Epithelial cell of proximal tubule (primary cell): ENCODE results near the gene KLK14. TPM values are rescaled to one million over a fixed set of nuclear protein-coding genes. Genes with fewer than 3 reads are reported as not detected.

ENCODE experiments used
- DNase-seq: peaks from one replicate; pipeline ENCODE4 v3.0.0-alpha.2; 2011; ENCODE audit warnings: low read depth
- H3K4me3 ChIP-seq: 2 replicates; pipeline ENCODE4 v1.5.1; 2011; ENCODE audit warnings: low read depth, mild to moderate bottlenecking, low read length
- total RNA-seq: library from RNA; depleted of rRNA; stranded (reverse); fragments of >200 nt; gene quantifications from 2 replicates; pipeline ENCODE4 v1.2.3, GENCODE V29; 2015
- TF ChIP-seq, protein P1 (sequence below): conservative IDR thresholded peaks from 2 replicates; pipeline ENCODE4 v1.5.1; 2012; ENCODE audit warnings: low read depth, mild to moderate bottlenecking, low read length

Gene KLK14
- total RNA-seq, 1 donor from 2014 or later: 0.17 TPM

DNA sequence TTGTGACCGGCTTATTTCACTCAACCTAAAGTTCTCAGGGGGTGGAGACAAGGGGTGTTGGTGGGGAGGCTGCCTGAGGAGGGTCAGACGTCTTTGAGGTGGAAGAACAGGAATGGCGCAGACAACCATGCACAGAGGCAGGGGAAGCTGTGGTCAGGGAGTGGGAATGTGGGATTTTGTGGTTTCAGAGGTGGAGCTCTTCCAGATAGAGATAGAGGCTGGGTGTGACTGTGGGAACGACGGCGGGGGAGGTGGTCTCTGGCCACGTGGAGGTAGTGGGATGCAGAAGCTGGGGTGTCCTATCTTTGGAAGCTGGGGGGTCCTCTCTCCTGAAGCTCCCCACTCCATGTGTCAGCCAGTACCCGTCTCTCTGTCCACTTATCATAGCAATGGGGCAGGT, 7.8 kb upstream of the KLK14 start:
- TF ChIP-seq, protein P1, sequence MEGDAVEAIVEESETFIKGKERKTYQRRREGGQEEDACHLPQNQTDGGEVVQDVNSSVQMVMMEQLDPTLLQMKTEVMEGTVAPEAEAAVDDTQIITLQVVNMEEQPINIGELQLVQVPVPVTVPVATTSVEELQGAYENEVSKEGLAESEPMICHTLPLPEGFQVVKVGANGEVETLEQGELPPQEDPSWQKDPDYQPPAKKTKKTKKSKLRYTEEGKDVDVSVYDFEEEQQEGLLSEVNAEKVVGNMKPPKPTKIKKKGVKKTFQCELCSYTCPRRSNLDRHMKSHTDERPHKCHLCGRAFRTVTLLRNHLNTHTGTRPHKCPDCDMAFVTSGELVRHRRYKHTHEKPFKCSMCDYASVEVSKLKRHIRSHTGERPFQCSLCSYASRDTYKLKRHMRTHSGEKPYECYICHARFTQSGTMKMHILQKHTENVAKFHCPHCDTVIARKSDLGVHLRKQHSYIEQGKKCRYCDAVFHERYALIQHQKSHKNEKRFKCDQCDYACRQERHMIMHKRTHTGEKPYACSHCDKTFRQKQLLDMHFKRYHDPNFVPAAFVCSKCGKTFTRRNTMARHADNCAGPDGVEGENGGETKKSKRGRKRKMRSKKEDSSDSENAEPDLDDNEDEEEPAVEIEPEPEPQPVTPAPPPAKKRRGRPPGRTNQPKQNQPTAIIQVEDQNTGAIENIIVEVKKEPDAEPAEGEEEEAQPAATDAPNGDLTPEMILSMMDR: no peak
- no peak overlapping the region for H3K4me3 ChIP-seq
- no peak for DNase-seq

DNA sequence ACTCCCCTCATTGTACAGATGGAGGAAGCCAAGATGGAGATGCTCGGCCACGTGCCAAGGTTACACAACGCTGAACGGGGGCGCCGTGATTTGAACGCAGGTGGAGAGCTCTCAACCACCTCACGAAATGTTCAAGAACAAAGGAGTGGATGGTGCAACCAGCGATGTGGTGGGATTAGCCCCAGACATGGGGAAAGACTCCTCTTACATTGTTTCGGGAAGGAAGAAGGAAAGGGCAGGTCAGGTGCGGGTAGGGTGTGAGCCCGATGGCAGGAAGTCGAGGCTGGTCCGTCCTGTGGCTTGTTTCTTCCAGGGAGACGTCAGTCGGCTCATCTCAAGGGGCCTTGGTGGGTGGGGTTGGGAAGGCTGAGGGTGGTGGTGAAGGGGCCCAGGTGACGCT, 7.1 kb upstream of the KLK14 start:
- H3K4me3 ChIP-seq: no peak overlapping the region
- TF ChIP-seq, protein P1: no peak
- no peak for DNase-seq

DNA sequence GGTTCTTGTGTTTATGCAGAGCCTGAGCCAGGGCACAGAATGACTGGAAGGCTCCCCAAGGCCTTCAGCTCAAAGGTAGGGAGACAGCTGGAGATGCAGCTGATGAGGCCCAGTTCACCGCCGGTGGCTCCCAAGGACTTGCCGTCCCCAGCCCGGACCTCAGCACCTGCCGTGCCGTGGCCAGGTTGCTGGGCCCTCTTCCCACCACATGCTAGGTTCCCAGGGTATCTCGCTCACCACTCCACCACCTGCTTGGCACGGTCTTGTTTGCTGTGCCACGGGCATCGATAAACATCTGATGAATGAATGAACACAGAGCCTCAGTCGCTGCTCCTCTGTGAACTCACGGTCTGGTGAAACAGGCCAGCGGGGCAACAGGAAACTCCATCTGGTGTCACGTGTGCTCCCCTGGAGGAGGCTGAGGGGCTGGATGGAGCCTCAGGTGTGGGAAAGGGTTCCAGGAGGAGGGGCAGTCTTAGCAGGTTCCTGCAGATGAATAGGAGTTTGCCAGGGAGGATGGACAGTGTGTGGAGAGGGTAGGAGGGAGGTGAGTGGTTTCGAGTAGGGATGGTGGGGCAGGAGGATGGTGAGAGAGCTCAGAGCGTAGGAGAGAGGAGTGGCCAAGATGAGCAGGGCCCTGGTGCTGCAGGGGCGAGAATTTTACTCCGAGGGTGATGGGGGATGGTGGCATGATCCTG, 3.6 kb upstream of the KLK14 start:
- H3K4me3 ChIP-seq: no peak overlapping the region
- no peak for DNase-seq
- TF ChIP-seq, protein P1: no peak

DNA sequence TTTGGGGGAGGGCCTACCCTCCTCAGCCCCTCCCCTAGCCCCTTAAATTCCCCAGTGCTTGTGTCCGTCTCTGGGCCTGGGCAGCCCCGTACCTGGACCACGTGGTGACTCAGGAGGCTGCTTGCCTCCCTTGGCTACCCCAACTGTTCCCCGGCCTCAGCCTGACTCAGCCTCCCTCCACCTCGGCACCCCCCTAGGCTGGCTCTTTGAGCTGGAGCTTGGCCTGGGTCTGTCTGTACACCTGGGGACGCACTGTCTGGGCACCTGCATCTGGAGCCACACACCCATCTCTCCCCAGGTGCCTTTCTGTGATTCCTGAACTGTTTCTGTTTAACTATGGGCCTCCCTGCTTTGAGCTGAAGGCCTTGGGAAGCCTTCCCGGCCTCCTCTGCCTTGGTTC, 1.8 kb upstream of the KLK14 start:
- TF ChIP-seq, protein P1: no peak
- DNase-seq: no peak
- H3K4me3 ChIP-seq: no peak overlapping the region

DNA sequence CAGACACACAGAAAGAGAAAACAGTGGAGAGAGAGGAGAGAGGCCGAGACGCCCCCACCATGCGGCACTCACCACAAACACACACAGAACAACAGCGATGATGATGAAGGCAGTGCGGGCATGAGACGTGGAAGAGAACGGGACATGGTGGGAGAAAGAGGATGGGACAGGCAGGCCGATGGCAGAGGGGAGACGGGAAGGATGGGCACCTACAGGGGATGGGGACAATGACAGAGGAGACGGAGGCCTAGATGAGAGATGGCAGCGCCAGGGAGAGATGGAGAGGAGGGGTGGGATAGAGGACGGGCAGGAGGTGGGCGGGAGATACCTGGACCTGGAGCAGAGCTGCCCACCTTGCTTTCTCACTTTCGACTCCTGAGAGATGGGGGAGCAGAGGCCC, 1.1 kb upstream of the KLK14 start:
- no peak for DNase-seq
- TF ChIP-seq, protein P1: no peak
- H3K4me3 ChIP-seq: no peak overlapping the region

DNA sequence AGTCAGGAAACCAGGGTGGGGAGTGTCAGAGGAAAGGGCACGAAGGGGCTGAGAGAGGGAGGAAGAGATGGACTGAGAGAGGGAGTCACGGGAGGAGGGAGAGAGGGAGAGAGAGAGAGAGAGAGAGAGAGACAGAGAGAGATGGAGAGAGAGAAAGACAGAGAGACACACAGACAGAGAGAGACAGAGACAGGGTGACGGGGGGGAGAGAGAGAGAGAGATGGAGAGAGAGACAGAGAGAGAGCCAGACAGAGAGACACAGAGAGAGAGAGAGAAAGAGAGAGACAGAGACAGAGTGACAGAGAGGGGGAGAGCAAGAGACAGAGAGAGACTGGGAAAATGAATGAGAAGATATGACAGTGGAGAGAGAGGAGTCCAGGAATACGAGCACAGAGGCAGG, 494 bp upstream of the KLK14 start:
- H3K4me3 ChIP-seq: no peak overlapping the region
- no peak for DNase-seq
- TF ChIP-seq, protein P1: no peak

DNA sequence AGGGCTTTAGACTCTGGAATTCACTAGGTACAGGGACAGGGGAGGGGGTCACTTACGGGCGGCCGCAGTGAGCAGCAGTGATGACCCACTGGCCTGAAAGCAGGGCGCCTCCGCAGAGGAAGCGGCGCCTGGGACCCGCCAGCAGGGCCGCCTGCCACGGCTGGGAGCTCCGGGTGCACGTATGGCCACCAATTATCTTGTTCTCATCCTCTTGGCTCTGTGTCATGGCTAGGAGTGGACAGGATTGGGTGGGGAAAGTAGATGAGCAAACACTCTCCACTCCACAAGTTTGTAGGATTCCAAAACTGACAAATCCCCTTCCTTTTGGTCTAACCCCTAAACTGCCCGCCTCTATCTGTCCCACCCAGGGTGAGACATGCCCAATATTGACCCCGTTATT, 1.2 kb downstream of the KLK14 start:
- TF ChIP-seq, protein P1: no peak
- no peak overlapping the region for H3K4me3 ChIP-seq
- no peak for DNase-seq
